Measurements from ENCODE around the gene MLIP.

The MLIP gene

GRCh38 chr6:54222217-54222616, 111.0 kb downstream of the MLIP start:
- no peaks in the 10 kb centered on the region for H3K36me3 ChIP-seq (ENCODE audit: insufficient read depth, insufficient read length, low read length)

DNA sequence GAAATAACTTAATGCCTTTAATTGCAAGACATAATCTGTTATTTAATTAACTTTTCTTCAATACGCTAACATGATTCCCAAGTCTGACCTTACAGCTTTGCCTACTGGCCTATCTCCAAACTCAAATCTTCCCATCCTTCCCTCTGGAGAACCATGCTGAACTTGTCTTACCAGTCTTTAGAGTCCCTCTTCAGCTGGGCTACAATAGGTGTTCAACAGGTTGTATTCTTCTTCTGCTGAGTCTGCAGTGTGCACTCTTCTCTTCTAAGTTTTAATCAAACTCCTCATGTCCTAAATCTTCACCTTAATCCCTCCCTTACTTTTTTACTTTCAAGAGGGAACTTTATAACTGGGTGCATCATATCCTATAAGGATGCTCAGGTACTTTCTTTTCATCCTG, 121.5 kb downstream of the MLIP start:
- Histone ChIP-seq H3K9me3 (ENCODE audit: insufficient read depth, low read length) (no peaks in the 10 kb centered on the region), H3K27me3 (ENCODE audit: insufficient read depth, insufficient read length) (no peaks in the 10 kb centered on the region), H3K4me3 (ENCODE audit: insufficient read length, low read depth) (no peak overlapping the region), H3K4me1 (ENCODE audit: insufficient read depth, insufficient read length) (no peaks in the 10 kb centered on the region), H3K9ac (ENCODE audit: insufficient read length, low read depth) (no peak overlapping the region), H3K36me3 (ENCODE audit: insufficient read depth, insufficient read length, low read length) (no peaks in the 10 kb centered on the region)
- DNase-seq (ENCODE audit: low read depth, low spot score) = no peak
- TF ChIP-seq ZNF274 (IDR thresholded peaks at IDR 0.05; ENCODE audit: low read depth, low read length) = no peak
- no peak for TF ChIP-seq SUZ12 (IDR thresholded peaks at IDR 0.05; ENCODE audit: extremely low read depth, insufficient read depth, insufficient read length)
- TF ChIP-seq YY1 (IDR thresholded peaks at IDR 0.05; ENCODE audit: insufficient read depth, insufficient read length) = no peak

More at GRCh38 chr6:54222217-54222616, 111.0 kb downstream of the MLIP start:
- H3K9me3 ChIP-seq (ENCODE audit: insufficient read depth, low read length) = no peaks in the 10 kb centered on the region
- TF ChIP-seq ZNF274 (IDR thresholded peaks at IDR 0.05; ENCODE audit: low read depth, low read length) (no peak), YY1 (IDR thresholded peaks at IDR 0.05; ENCODE audit: insufficient read depth, insufficient read length) (no peak), SUZ12 (IDR thresholded peaks at IDR 0.05; ENCODE audit: extremely low read depth, insufficient read depth, insufficient read length) (no peak)
- H3K4me3 ChIP-seq (ENCODE audit: insufficient read length, low read depth) = no peak overlapping the region
- H3K4me1 ChIP-seq (ENCODE audit: insufficient read depth, insufficient read length) = no peaks in the 10 kb centered on the region
- no peak overlapping the region for H3K9ac ChIP-seq (ENCODE audit: insufficient read length, low read depth)
- DNase-seq (ENCODE audit: low read depth, low spot score) = no peak
- H3K27me3 ChIP-seq (ENCODE audit: insufficient read depth, insufficient read length) = no peaks in the 10 kb centered on the region

DNA sequence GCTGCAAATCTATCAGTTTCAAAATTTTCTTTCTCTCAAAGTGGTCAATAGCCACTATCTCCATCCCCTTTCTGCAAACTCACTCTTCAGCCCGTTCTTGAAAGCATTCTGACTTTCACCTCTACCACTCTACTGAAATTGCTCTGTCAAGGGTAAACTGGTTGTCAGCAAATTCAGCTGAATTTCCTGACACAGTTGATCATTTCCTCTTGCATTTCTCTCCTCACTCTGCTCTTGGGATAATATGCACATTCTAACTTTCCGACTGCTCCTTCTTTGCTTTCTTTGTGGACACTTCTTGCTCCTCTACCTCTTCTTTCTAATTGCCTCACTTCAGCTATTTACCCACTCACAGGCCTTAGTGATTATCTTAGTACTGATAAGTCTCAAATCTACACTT, 123.3 kb downstream of the MLIP start:
- H3K9ac ChIP-seq (ENCODE audit: insufficient read length, low read depth) = no peak overlapping the region
- no peaks in the 10 kb centered on the region for H3K9me3 ChIP-seq (ENCODE audit: insufficient read depth, low read length)
- no peaks in the 10 kb centered on the region for H3K36me3 ChIP-seq (ENCODE audit: insufficient read depth, insufficient read length, low read length)
- H3K4me3 ChIP-seq (ENCODE audit: insufficient read length, low read depth) = no peak overlapping the region
- no peak for DNase-seq (ENCODE audit: low read depth, low spot score)
- no peaks in the 10 kb centered on the region for H3K4me1 ChIP-seq (ENCODE audit: insufficient read depth, insufficient read length)
- TF ChIP-seq ZNF274 (IDR thresholded peaks at IDR 0.05; ENCODE audit: low read depth, low read length) (no peak), SUZ12 (IDR thresholded peaks at IDR 0.05; ENCODE audit: extremely low read depth, insufficient read depth, insufficient read length) (no peak), YY1 (IDR thresholded peaks at IDR 0.05; ENCODE audit: insufficient read depth, insufficient read length) (no peak)
- no peaks in the 10 kb centered on the region for H3K27me3 ChIP-seq (ENCODE audit: insufficient read depth, insufficient read length)

DNA sequence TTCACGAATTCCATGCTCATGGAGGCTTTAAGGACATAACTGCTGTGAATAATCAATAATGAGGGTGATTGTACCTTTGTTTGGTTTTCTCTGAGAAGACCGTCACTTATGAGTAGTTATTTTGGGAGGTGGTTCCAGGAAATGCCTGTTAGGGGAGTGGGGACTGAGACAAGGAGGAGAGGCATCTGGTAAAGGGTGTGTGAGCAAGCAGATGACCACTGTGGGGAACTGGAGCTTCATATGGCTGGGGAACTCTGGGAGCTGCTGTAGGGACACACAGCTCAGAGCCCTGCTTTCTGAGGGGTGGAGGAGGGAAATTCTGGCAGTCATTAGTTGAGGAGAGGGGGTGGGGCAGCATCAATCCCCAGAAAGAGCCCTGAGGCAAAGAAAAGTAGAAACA, 125.7 kb downstream of the MLIP start:
- Histone ChIP-seq H3K27me3 (ENCODE audit: insufficient read depth, insufficient read length) (no peaks in the 10 kb centered on the region), H3K4me3 (ENCODE audit: insufficient read length, low read depth) (no peak overlapping the region), H3K36me3 (ENCODE audit: insufficient read depth, insufficient read length, low read length) (no peaks in the 10 kb centered on the region), H3K9ac (ENCODE audit: insufficient read length, low read depth) (no peak overlapping the region), H3K9me3 (ENCODE audit: insufficient read depth, low read length) (no peaks in the 10 kb centered on the region), H3K4me1 (ENCODE audit: insufficient read depth, insufficient read length) (no peaks in the 10 kb centered on the region)
- TF ChIP-seq SUZ12 (IDR thresholded peaks at IDR 0.05; ENCODE audit: extremely low read depth, insufficient read depth, insufficient read length) = no peak
- TF ChIP-seq ZNF274 (IDR thresholded peaks at IDR 0.05; ENCODE audit: low read depth, low read length) = no peak
- TF ChIP-seq YY1 (IDR thresholded peaks at IDR 0.05; ENCODE audit: insufficient read depth, insufficient read length) = no peak
- no peak for DNase-seq (ENCODE audit: low read depth, low spot score)

GRCh38 chr6:54238396-54238795, 127.2 kb downstream of the MLIP start:
- no peaks in the 10 kb centered on the region for H3K4me1 ChIP-seq (ENCODE audit: insufficient read depth, insufficient read length)
- no peak for DNase-seq (ENCODE audit: low read depth, low spot score)
- no peaks in the 10 kb centered on the region for H3K36me3 ChIP-seq (ENCODE audit: insufficient read depth, insufficient read length, low read length)
- no peaks in the 10 kb centered on the region for H3K27me3 ChIP-seq (ENCODE audit: insufficient read depth, insufficient read length)
- no peak for TF ChIP-seq SUZ12 (IDR thresholded peaks at IDR 0.05; ENCODE audit: extremely low read depth, insufficient read depth, insufficient read length)
- no peak for TF ChIP-seq YY1 (IDR thresholded peaks at IDR 0.05; ENCODE audit: insufficient read depth, insufficient read length)
- no peak for TF ChIP-seq ZNF274 (IDR thresholded peaks at IDR 0.05; ENCODE audit: low read depth, low read length)
- H3K9me3 ChIP-seq (ENCODE audit: insufficient read depth, low read length) = no peaks in the 10 kb centered on the region
- no peak overlapping the region for H3K9ac ChIP-seq (ENCODE audit: insufficient read length, low read depth)
- H3K4me3 ChIP-seq (ENCODE audit: insufficient read length, low read depth) = no peak overlapping the region

- TF ChIP-seq SUZ12 (IDR thresholded peaks at IDR 0.05; ENCODE audit: extremely low read depth, insufficient read depth, insufficient read length) (no peak), ZNF274 (IDR thresholded peaks at IDR 0.05; ENCODE audit: low read depth, low read length) (no peak)
- Histone ChIP-seq H3K4me3 (ENCODE audit: insufficient read length, low read depth) (no peak overlapping the region), H3K36me3 (ENCODE audit: insufficient read depth, insufficient read length, low read length) (no peaks in the 10 kb centered on the region), H3K27me3 (ENCODE audit: insufficient read depth, insufficient read length) (no peaks in the 10 kb centered on the region), H3K4me1 (ENCODE audit: insufficient read depth, insufficient read length) (no peaks in the 10 kb centered on the region), H3K9ac (ENCODE audit: insufficient read length, low read depth) (no peak overlapping the region), H3K9me3 (ENCODE audit: insufficient read depth, low read length) (no peaks in the 10 kb centered on the region)
- no peak for DNase-seq (ENCODE audit: low read depth, low spot score)
Observed at GRCh38 chr6:54243699-54244098, 132.5 kb downstream of the MLIP start.

GRCh38 chr6:54244430-54244829, 133.2 kb downstream of the MLIP start:
- TF ChIP-seq ZNF274 (IDR thresholded peaks at IDR 0.05; ENCODE audit: low read depth, low read length) (no peak), SUZ12 (IDR thresholded peaks at IDR 0.05; ENCODE audit: extremely low read depth, insufficient read depth, insufficient read length) (no peak), YY1 (IDR thresholded peaks at IDR 0.05; ENCODE audit: insufficient read depth, insufficient read length) (no peak)
- Histone ChIP-seq H3K9me3 (ENCODE audit: insufficient read depth, low read length) (no peaks in the 10 kb centered on the region), H3K4me1 (ENCODE audit: insufficient read depth, insufficient read length) (no peaks in the 10 kb centered on the region), H3K27me3 (ENCODE audit: insufficient read depth, insufficient read length) (no peaks in the 10 kb centered on the region), H3K4me3 (ENCODE audit: insufficient read length, low read depth) (no peak overlapping the region), H3K9ac (ENCODE audit: insufficient read length, low read depth) (no peak overlapping the region), H3K36me3 (ENCODE audit: insufficient read depth, insufficient read length, low read length) (no peaks in the 10 kb centered on the region)
- no peak for DNase-seq (ENCODE audit: low read depth, low spot score)

- TF ChIP-seq ZNF274 (IDR thresholded peaks at IDR 0.05; ENCODE audit: low read depth, low read length) = no peak
- no peaks in the 10 kb centered on the region for H3K9me3 ChIP-seq (ENCODE audit: insufficient read depth, low read length)
- no peaks in the 10 kb centered on the region for H3K36me3 ChIP-seq (ENCODE audit: insufficient read depth, insufficient read length, low read length)
- no peaks in the 10 kb centered on the region for H3K4me1 ChIP-seq (ENCODE audit: insufficient read depth, insufficient read length)
- H3K4me3 ChIP-seq (ENCODE audit: insufficient read length, low read depth) = no peak overlapping the region
- no peak for DNase-seq (ENCODE audit: low read depth, low spot score)
- no peaks in the 10 kb centered on the region for H3K27me3 ChIP-seq (ENCODE audit: insufficient read depth, insufficient read length)
- no peak overlapping the region for H3K9ac ChIP-seq (ENCODE audit: insufficient read length, low read depth)
Observed at GRCh38 chr6:54245265-54245664, 134.0 kb downstream of the MLIP start.
